ENCODE data around the gene TLCD3B.

Gene TLCD3B, protein sequence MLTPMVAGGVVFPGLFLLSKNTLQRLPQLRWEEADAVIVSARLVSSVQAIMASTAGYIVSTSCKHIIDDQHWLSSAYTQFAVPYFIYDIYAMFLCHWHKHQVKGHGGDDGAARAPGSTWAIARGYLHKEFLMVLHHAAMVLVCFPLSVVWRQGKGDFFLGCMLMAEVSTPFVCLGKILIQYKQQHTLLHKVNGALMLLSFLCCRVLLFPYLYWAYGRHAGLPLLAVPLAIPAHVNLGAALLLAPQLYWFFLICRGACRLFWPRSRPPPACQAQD

DNA sequence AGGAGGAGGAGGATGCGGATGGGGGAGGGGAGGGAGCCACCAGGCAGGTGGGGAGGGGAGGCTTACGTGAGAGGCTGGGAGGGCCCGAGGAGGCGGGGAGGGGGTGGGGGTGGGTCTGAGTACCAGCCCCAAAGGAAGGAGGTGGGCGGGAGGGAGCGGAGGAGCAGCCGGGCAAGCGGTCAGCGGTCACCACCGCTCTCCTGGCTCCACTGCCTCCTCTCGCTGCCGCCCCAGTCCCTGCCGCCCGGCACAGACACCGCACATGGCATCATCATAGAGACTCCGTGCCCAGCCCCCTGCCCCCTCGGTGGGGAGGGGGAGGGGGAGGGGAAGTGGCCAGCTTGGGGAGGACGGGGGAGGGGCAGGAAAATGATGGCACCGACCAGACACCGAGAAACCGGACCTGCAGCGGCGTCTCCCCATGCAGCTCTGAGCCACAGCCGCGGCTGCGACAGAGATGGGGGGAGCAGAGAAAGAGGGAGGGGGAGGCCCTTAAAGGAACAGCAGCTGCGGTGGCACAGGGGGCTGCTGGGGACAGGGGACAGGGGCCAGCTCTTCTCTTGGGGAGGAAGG, at the start of gene TLCD3B:
TSS of gene TLCD3B (minus strand) at position 431 of the 573 bp plus-strand sequence. CDS start 744 bp downstream, outside the sequence.
- no peak for DNase-seq

DNA sequence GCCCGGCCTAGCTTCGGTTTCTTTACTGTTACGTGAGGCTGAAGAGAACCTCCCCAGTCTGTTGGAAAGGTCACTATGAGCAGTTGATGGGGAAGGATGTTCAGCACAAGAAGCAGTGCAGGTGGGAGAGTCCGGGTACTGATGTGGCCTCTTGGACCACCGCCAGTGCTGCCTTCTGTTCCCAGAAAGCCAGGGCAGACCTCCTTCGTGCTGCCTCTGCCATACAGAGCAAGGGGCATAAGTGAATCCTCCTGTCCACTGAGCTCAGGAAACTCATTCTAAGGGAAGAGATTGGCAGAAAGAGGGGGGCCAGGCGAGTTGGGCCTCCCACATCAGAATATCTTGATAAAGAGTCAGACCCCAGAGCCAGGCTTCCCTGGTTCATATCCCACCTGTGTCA, 48.4 kb upstream of the TLCD3B start:
- DNase-seq, result no peak

DNA sequence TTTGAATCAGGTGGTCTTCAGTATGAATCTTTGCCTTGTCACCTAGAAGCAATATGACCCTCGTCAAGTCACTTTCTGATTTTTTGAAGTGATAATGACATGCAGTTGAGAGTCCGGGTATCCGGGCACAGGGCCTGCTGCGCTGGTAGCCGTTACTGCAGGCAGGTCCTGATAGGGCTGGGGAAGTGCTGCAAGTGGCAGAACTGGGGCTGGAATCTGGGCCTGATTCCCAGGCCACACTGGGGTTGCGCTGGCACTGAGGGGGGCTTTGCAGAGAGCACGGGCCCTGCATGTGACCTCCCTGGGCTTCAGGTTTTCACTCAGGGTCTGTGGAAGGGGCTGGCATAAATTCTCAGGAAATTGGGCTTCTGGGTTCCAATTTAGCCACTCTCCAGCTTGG, 47.7 kb upstream of the TLCD3B start:
- no peak for DNase-seq

DNA sequence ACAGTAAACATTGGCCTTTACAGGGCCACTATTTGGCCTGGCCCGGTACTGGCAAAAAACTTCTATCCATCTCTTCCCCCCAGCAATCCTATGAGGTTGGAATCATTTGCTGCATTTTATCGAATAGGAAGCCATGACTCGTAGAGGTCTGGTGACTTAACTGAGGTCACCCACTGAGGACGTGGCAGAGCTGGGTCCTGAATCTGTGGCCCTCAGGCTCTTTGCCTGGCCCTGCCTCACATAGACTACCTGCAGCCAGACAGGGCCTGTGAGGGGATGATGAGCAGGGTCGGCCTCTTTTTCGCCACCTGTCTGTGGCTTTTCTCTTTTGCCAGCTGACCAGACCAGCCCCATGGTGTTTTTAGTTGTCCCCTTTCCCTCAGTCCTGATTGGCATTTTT, 46.6 kb upstream of the TLCD3B start:
- no peak for DNase-seq

DNA sequence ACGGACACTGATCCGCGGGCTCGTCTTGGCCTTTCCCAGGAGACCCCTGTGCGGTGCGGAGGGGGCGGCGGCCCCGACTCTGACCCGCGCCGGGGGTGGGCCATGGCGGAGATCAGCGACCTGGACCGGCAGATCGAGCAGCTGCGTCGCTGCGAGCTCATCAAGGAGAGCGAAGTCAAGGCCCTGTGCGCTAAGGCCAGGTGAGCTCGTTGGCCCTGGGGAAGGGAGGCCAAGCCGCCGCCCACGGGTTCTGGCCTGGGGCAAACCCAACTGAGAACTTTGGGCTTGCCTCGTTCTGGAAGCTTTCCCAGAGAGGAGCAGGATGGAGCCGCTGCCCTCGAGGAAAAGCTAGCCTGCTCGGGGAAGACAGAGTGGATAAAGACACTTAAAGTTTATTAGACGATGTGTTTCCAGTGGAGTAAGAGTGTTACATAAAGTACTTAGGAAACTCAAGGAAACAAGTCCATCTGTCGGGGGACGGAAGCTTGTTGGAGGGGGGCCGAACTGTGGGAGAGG, 45.3 kb upstream of the TLCD3B start:
- no peak for DNase-seq

DNA sequence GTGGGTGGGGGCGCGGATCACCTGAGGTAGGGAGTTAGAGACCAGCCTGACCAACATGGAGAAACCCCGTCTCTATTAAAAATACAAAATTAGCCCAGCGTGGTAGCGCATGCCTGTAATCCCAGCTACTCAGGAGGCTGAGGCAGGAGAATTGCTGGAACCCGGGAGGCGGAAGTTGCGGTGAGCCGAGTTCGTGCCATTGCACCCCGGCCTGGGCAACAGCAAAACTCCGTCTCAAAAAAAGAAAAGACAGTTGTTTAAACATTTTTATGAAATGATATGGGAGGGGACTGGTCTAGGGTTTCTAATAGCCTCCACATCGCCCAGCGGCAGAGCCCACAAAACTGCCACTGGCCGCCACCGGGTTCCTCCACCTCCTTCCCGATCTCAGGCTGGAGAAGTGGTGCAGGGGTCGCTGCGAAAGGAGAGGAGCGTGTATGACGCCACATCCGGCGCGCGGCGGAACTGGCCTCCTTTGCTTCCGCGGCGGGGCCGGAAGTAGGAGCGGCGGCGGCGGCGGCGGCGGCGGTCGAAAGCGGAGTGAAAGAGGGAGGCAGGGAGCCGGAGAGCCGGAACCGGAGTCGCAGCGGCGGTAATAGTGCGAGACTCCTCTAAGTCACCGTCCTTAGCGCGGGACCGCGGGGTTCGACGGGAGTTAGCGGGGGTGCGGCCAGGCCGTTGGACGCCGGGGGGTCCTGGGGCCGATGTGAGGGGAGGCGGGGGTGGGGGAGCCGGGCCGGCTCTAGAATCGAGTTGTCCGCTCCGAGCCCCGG, 44.6 kb upstream of the TLCD3B start, which contains the start of gene PPP4C:
TSS of gene PPP4C (plus strand) at position 492 of the 773 bp plus-strand sequence. CDS start 384 bp downstream, outside the sequence.
- DNase-seq, result peak; percentile 82 to 83

DNA sequence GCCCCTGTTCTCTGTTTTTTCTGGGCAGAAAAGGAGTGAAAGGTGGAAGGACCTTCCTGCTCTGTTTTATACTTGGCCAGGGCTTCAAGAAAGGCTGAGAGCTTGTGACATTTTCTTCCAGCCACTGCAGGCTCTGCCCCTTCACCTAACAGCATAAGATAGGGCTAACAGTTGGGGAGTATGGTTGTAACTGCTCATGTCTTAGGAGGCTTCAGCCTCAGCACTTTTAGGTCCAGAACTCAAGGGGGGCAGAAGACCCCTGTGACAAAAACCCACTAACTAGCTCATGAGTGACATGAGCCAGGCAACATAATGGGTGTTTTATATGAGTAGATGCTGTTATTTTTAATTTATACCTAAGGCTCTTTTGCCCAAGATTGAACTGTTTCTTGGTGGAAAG, 39.4 kb upstream of the TLCD3B start:
- DNase-seq, result no peak

DNA sequence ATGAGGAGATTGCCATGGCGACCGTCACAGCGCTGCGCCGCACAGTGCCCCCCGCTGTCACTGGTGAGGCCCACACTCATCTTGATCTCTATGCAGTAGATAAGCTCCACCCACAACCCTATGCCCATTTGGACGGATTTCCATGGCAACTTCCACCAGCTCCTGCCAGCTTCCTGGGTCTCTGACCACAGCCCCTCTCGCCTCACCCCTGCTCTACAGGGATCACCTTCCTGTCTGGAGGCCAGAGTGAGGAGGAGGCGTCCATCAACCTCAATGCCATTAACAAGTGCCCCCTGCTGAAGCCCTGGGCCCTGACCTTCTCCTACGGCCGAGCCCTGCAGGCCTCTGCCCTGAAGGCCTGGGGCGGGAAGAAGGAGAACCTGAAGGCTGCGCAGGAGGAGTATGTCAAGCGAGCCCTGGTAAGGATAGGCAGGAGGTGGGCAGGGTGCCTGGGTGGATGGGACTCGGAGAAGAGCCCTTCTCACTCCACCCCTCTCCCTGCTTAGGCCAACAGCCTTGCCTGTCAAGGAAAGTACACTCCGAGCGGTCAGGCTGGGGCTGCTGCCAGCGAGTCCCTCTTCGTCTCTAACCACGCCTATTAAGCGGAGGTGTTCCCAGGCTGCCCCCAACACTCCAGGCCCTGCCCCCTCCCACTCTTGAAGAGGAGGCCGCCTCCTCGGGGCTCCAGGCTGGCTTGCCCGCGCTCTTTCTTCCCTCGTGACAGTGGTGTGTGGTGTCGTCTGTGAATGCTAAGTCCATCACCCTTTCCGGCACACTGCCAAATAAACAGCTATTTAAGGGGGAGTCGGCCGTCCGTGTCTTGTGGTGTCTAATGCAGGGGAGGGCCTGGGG, 38.8 kb upstream of the TLCD3B start:
- no peak for DNase-seq

DNA sequence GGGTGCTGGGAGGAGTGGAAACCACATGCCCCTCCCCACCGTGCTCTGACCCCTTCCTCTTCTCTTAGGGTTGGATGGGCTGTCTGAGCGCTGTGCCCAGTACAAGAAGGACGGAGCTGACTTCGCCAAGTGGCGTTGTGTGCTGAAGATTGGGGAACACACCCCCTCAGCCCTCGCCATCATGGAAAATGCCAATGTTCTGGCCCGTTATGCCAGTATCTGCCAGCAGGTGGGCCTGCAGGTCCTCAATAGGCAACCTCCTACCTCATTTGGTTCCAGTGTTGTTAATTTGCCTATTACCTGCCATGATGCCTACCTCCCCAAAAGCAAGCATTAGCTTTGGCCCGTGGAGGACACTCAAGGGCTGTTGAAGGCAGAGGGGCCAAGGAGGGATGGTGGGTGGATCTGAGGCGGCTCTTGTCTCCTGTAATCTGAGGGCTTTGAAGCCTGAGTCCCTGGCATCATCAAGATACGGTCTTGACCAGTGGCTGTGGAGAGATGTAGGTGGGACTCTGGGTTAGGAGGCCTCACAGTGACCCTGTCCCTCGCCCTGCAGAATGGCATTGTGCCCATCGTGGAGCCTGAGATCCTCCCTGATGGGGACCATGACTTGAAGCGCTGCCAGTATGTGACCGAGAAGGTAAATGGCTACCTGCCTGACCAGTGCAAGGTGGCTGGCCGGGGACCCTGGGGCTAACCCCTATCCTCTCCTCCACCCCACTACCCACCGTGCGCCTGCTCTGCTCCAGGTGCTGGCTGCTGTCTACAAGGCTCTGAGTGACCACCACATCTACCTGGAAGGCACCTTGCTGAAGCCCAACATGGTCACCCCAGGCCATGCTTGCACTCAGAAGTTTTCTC, 37.9 kb upstream of the TLCD3B start:
- DNase-seq, result peak; percentile 65 to 66

DNA sequence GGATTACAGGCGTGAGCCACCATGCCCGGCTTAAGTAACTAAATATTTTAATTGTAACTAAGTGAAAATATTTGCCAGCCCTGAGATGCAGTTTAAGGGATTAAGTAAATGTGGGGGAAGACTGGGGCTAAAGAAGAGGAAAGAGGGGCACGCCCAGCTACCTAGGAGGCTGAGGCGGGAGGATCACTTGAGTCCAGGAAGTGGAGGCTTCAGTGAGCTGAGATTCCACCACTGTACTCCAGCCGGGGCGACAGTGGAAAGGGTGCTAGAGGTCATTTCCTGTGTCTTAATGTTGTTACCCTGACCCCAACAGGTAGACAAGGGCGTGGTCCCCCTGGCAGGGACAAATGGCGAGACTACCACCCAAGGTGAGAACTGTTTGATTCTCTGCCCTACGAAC, 37.3 kb upstream of the TLCD3B start:
- no peak for DNase-seq

DNA sequence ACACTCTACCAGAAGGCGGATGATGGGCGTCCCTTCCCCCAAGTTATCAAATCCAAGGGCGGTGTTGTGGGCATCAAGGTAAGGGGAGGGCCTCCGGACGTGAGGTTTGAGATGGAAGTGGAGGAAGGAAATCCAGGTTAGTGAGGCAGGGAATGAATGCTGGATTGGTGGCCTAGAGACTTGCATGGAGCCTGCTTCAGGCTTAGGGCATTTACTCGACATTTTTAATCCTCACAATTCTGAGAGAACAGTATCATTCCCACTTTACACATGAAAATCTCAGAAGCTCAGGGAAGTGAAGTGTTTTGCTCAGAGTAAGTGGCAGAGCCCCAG, 36.5 kb upstream of the TLCD3B start:
- DNase-seq, result no peak

DNA sequence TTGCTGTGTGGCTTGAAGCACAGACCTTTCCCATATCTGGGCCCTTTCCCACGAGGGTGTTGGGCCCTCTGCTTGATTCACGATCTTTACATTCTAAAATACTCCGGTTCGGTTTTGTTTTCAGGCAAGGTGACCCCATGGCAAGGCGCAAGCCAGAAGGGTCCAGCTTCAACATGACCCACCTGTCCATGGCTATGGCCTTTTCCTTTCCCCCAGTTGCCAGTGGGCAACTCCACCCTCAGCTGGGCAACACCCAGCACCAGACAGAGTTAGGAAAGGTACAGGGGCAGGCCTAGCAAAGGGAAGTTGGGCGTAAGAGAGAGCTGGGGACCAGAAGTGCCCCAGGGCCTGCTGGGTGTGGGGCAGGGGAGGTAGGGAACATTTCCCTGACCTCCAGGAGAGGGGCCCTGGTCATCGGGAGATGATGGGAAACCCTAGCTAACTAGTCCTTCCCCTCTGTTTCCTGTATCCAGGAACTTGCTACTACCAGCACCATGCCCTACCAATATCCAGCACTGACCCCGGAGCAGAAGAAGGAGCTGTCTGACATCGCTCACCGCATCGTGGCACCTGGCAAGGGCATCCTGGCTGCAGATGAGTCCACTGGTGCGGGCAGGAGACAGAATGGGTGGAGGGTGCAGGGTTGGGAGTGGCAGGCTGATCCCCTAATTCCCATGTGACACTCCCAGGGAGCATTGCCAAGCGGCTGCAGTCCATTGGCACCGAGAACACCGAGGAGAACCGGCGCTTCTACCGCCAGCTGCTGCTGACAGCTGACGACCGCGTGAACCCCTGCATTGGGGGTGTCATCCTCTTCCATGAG, 35.9 kb upstream of the TLCD3B start:
- DNase-seq, result no peak

DNA sequence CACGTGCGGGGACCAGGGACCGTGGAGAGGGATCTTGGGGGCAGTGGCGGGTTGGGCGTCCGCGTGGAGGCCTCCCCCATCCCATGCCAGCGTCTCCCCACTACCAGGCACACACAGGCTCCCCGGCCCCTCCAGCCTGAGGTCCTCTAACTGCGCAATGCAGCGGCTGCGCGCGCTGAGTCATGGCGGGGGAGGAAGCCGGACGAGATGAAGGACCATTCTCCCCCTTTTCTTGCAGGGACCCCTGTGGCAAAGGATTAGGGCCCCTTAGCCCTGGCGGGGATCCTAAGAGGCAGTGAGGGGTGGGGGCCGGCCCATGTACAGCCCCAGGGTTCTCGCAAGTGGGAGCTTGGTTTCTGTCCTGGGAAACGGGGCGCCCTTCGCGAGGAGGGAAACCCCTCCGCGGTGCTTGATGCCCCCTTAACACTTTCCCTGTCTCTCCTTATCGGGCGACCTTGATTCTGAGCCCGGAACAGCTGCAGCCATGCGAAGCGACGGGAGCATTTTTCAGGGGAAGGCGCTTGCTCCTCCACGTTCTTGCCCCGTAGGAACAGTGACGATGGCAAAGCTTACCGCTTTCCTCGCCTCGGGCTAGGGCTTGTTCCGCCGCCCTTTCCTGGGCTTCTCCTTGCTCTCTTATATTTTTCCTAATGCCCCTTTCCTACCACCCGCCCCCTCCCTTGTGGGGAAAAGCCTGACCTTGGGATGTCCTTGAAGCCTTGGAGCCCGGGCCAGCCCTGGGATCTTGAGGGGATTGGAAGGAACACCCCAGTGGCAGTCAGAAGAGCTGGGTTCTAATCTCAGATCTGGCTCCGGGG, 35.1 kb upstream of the TLCD3B start:
- DNase-seq, result peak in 1 of 2 experiments; percentile 34

DNA sequence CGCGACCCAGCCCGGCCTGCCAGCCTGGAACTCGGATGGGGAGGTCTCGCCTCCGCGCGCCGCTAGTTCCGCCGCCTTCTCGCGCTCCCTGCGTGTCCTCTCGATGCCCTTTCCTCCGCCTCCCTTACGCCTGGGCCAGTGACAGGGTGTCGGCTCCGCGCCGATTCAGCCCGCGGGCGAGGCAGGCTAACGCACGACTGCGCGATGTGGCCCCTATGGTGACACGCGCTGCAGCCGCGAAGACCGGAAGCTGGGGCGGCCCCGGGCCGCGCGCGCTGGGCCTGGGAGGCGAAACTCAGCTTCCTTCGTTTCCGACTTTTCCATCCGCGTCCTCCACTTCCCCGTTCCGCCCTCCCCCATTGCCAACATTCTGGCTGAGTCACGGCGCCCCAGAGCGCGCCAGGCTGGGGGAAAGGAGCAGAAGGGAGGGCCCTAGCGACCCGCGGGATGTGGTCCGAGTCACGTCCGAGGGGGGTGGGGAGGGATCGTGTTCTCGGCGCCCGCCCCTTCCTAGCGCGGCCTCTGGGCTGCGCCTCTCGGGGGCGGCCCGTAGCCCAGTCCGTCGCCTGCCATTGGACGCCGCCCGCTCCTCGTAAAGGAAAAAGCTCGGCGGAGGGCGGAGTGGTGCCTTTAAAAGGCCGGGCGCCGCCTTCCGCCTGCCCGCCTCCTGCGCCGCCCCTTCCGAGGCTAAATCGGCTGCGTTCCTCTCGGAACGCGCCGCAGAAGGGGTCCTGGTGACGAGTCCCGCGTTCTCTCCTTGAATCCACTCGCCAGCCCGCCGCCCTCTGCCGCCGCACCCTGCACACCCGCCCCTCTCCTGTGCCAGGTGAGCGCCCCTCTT, 34.3 kb upstream of the TLCD3B start, which contains the start of gene ALDOA:
TSS of gene ALDOA (plus strand) at position 659 of the 841 bp plus-strand sequence. CDS start 1,138 bp downstream, outside the sequence.
- DNase-seq, result peak; percentile 92 to 94

DNA sequence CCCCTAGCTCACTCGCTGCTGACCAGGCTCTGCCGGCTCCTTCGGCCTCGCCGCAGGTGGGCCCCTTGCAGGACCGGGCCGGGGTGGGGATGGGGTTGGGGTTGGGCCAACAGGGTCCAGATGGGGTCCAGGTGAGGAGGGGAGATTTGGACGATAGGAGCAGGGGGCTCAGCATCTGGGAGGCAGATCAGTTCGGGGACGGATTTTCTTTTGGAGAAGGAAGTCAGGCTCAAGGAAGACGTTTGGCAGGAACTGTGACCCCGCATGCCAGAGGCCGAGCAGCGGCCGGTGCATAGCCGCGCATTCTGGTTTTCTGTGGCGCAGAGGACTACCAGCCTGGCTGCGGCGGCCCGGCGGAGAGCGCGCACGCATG, 33.6 kb upstream of the TLCD3B start:
- no peak for DNase-seq

DNA sequence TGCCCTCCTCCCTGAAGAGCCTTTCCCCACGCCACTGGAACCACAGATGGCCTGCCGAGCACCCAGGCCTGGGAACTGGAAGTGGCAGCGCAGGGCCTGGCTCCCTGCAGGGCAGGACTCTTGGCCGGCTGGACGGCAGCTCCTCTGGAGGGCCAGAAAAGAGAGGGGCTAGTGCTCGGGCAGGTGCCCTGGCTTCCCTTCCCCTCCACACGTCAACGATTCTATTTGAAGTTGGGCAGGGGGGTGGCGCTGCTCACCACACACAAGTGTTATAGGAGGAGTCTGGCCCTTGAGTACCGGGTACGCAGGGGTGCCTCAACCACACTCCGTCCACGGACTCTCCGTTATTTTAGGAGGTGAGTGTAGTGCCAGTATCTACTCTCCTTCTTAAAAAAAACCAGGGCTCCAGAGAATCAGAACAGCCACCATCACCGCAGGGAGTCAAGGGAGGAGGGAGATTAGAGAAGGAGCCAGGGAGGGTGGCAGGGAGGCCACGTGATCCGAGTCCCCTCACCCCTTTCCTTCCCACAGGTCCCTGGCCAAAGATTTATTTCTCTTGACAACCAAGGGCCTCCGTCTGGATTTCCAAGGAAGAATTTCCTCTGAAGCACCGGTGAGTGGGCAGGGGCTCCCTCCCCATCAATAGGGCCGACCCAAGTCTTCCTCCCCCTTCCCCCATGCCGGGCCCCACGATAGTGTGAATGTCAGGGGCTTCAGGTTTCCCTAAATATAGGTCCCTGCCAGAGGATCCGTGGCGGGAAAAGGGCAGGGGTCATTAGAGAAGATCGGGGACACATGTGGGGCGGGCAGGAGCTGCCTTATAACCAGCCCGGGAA, 33.0 kb upstream of the TLCD3B start:
- DNase-seq, result peak; percentile 61 to 69

DNA sequence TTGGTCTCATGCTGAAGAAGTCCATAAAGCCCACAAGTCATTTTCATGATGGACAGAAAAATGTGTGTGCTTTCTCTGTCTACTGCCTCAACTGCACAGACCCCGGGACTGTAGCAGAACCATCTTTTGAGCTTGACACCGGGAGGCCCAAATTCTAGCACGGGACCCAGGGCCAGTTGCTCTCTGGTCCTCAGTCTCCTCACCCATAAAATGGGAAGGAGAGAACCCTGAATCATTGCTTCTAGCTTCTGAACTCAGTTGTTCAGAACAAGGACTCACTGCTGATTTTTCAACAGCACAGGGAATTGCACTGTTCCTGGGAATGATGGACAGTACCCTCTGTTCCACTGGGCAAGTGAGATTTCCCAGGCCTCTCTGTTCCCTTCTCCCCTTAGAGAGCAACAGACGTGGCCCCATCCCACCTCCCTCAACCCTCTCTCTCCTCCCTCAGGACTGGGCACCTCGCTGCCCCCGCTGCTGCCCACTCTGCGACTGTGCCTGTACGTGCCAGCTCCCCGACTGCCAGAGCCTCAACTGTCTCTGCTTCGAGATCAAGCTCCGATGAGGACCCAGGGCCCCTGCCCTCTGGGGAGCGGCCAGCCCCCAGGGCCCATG, 32.3 kb upstream of the TLCD3B start:
- DNase-seq, result no peak
